Activated CD4-positive, CD25-positive, alpha-beta regulatory T cell treated with anti-CD3 and anti-CD28 coated beads, Interleukin-2, amount 50 U/mL, for 24 hours (primary cell): ENCODE measurements around the gene BCORL1.

Source experiments
- ATAC-seq, 2 donors: fragments of 150-1000 bp; cut with Tn5 transposase; one replicate each; pipeline ENCODE4 v1.10.0; 2021; ENCODE audit warnings: mild to moderate bottlenecking in 1 of 2, moderate library complexity in 1 of 2

The BCORL1 gene

GRCh38 chrX:129968968-129969367 is 13.5 kb upstream of the BCORL1 start:
- ATAC-seq: no peak

- ATAC-seq: no peak
These were observed 6.0 kb upstream of the BCORL1 start for GRCh38 chrX:129976441-129976840.

GRCh38 chrX:129979207-129979920 is 3.1 kb upstream of the BCORL1 start:
- no peak for ATAC-seq

DNA sequence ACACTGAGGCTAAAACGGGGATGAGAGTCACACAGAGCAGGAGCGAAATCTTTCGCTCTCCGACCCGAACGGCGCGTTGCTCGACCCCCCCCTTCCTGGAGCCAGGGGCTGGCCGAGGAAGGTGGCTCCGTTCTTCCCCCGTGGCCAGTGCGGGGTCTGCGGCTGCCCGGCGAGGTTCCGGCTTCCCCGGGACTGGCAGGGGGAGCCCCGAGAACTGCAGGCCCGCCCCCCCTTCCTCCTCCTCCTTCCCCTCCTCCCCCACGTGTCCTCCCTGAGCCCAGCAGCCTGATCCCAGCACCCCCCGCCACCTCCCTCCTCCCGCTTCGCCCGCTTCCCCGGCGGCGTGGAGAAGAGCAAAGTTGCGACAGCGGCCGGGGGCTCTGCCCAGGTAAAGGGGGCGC is 2.4 kb upstream of the BCORL1 start:
- no peak for ATAC-seq

DNA sequence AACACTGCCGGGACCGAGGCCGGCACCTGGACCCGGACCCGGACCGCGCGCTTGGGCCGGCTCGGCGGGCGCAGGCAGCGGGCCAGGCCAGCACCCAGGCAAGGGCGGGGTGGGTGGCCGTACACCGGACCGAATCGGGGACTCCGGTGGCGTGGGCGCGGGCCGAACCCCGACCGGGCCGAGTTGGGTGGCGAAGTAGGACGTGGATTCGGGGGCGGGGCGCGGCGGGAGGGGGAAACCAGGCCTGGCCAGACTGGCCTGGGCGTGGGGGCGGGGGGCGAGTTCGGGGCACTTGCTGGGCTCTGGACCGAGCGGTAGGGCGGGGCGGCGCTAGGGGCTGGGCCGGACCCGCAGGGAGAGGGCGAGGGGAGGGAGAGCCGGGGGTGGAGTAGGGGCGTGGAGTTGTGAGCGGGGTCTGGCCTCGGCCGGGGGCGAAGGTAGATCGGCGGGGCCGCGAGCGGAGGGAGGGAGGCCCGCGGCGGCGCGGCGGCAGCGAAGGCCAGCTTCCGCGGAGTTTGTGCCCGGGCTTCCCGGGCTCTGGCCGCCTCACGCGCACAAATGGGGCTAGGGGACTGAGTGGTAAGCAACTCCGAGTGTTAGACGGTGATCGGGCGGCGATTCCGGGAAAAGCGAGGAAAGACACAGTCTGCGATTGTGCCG is 1.8 kb upstream of the BCORL1 start:
- ATAC-seq: no peak

DNA sequence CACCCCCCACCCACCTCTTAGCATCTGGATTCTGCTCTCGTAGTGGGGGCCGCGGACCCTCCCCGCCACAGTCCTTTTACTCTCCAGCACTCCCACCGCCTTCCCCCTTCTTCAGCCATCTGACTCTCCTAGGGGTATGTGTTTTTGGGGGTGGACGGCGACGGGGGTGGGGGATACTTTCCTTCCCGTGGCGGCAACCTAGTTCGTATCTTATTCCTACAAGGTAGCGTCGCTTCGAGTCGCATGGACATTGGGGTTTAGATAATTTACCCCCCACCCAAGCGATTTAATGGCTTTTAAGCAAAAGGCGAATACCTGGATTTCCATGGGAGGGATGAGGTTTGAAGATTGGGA is 1.3 kb upstream of the BCORL1 start:
- ATAC-seq: no peak

GRCh38 chrX:129981752-129982299 is 609 bp upstream of the BCORL1 start:
- ATAC-seq: no peak

GRCh38 chrX:129983575-129984110 is 1.2 kb downstream of the BCORL1 start:
- no peak for ATAC-seq

DNA sequence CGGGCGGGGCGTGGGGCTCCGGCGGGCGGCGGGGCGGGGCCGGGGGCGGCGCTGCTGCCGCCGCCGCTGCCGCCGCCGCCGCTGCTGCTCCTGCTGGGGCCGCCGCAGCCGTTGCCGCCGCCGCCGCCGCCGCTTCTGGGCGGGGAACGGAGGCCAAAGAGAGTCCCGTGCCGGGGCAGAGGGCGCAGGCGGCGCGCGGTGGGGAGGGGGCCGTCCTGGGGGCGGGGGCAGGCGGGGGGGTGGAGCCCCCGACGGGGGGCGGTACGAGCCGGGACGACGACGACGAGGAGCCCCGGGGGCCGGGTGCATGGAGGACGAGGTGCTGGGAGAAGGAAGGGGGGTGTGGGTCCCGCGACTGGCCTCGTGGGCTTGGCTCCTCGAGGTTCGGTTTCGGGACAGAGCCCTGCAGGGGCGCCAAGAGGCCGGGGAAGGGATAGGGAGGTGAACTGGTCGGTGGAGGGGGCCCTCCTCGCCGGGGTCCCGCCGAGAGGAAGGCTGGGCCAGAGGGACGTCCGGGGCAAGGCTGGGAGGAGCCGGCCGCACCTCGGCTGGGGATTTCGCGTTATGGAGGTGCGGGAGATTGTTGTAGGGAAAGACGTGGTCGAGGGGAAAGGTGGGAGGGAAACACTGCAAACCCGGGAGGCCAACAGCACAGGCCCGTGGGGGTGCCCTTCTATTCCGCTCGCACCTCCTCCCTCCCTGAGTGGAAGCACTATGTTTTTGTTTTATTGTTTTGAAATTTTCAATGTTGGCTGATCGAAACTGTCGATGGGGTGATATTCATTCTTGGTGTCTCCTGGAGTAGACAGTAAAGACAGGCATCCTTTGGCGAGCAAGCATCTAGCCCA is 1.9 kb downstream of the BCORL1 start:
- ATAC-seq: peak in 1 of 2 donors; percentile 2

DNA sequence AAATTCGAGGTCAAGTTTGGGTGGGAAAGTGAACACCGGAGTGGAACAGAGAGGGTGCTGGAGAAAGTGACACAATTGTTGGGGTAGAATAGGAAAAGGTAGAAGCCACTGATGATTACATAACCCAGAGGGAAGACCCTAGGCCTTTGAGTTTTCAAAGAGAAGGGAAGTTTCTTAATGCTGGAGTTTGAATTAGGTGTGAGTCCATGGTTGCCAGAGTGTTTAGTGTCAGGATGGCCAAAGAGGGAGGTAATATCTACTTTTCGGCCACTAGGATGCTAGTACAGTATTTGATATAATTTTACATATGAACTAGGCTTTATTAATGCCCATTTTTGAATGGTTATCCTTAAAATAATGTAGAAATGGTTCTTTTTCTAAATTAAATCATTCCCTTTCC is 5.4 kb downstream of the BCORL1 start:
- ATAC-seq: no peak

DNA sequence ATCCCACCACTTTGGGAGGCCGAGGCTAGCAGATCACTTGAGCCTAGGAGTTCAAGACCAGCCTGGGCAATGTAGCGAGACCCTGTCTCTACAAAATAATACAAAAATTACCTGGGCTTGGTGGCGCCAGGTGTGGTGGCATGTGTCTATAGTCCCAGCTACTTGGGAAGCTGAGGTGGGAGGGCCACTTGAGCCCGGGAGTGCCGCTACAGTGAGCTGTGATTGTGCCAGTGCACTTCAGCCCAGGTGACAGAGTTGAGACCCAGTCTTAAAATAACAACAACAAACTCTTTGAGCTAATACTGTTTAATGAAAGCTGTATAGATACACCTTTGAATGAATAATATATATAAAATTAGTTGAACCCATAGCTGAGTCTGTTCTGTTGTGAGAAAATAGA is 9.7 kb downstream of the BCORL1 start:
- no peak for ATAC-seq

GRCh38 chrX:129996120-129996519 is 13.7 kb downstream of the BCORL1 start:
- no peak for ATAC-seq

GRCh38 chrX:129997086-129997485 is 14.7 kb downstream of the BCORL1 start:
- no peak for ATAC-seq

DNA sequence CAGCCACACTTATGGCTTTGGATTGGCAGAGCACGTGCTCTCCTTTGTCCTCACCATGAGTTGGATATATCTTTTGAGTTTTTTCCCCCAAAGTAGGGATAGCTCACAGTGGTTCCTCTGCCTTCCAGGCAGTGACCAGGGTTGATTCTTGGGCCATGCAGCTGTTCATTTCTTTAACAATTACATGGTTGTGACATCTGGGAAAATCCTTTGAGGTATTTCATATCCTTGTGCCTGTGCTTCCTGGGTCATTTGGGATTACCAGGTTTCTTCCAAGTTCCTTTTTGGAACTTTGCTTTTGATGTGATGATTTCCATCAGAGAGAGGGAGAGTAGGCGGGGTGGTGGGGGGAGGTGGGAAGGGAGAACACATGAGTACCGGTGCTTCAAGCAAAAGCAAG is 15.6 kb downstream of the BCORL1 start:
- no peak for ATAC-seq

DNA sequence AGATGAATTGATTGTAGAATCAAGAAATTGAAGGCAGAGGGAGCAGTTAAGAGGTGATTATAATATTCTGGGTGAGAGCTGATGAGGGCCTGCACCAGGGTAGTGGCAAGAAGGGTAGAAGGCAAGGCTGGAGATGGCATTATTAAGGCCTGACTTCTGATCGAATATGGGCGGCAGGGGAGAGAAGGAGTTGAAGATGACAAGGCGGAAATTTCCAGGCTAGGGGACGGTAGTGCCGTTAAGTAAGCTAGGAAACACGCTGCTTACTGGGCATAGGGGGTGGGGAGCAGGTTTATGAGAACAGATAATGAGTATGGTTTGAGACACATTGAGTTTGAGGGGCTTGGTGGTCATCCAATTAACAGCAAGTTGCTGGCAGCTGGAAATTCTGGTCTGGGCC is 19.5 kb downstream of the BCORL1 start:
- ATAC-seq: no peak

- ATAC-seq: no peak
These were observed 20.1 kb downstream of the BCORL1 start for GRCh38 chrX:130002541-130002940.

- ATAC-seq: no peak
These were observed 22.8 kb downstream of the BCORL1 start for GRCh38 chrX:130005089-130005807.

- no peak for ATAC-seq
These were observed 27.3 kb downstream of the BCORL1 start for GRCh38 chrX:130009658-130010223.

DNA sequence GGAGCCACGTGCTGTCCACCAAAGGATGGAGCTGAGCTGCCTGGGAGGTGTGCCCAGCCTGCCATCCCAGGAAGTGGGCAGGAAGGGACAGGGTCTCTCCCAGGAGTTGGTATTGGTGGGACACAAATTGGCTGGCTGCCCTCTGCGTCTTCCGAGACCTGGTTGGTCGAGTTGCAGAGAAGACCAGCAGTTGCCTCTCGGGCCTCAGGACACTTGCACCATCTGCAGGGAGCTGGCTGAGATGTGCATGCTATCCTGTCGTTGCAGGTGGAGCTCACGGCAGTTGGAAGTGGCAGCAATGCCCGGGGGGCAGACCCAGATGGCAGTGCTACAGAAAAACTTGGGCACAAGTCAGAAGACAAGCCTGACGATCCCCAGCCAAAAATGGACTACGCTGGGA is 30.2 kb downstream of the BCORL1 start:
- ATAC-seq: no peak

DNA sequence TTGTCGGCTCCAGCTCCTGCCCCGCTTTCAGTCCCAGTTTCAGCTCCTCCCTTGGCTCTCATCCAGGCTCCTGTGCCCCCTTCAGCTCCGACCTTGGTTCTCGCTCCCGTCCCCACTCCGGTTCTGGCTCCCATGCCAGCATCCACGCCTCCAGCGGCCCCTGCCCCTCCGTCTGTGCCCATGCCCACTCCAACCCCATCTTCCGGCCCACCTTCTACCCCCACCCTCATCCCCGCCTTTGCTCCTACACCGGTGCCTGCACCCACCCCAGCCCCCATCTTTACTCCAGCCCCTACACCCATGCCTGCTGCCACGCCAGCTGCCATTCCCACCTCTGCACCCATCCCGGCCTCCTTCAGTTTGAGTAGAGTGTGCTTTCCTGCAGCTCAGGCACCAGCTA is 31.2 kb downstream of the BCORL1 start:
- no peak for ATAC-seq

- no peak for ATAC-seq
These were observed 31.9 kb downstream of the BCORL1 start for GRCh38 chrX:130014356-130014755.

GRCh38 chrX:130014770-130015169 is 32.3 kb downstream of the BCORL1 start:
- ATAC-seq: no peak
